Measurements from ENCODE around the gene DHRS12.

Gene DHRS12

DNA sequence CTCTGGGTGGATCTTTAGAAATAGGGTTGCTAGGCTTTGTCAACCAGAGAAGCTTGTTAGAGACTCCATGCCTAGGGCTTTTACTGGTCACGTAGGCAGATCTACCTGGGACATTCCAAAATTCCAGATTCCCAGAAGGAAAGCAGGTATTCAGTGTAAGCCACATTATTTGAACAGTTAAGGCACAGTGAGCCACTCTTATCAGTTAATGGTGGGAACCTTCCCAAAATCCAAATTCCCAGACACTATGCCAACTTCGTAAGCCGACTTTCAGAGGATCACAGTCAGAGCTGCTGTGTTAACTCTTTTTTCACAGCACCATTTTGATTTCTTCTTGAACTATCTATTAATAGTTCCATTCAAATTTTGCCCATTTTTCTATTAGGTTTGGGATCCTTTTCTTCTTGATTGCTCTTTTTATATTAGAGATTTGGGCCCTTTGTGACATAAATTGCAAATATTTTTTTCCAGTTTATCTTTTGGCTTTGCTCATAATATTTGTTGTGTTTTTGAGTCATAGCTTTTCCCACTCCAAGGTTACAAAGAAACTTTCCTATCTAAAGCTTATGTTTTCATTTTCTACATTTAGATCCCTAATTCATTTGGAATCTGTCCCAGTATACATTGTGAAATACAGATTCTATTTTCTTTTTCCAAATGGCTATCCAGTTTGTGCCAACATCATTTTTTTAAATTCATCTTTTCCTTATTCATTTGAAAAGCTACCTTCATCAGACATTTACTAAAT is 77.3 kb downstream of the DHRS12 start:
- no peak for DNase-seq (ENCODE audit: low spot score)

DNA sequence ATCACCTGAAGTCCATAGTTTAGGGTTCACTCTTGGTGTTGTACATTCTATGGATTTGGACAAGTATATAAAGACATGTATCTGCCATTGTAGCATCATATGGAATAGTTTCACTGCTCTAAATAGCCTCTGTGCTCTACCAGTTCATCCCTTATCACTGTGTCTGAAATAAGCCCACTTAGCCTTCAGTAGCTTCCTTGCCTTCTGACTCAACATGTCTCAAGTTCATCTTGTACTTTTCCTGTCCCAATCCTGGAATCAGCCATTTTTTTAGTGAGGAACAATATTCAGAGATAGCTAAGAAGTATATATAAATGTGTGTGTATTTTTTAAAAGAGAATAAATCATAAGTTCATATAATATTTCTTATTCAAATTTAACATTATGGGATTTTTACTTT is 79.2 kb downstream of the DHRS12 start:
- DNase-seq (ENCODE audit: low spot score), result no peak

DNA sequence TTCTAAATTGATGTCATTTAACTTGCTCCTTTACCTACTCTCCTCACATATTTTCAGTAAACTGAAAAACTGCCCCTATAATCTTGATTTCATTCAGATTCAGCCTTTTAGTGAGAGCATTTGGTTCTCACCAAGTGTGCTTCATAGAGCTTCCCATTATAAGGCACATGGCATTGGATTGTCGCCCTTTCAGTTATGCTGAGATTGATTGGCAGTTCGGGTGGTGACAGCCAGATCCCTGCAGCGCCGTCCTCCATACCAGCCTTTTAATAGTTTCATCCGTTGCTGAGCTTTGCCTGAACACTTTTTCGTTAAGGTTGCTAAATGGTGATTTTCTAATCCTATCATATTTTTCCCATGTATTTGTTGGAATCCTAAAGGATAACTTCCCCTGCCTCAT is 80.4 kb downstream of the DHRS12 start:
- DNase-seq (ENCODE audit: low spot score), result no peak

DNA sequence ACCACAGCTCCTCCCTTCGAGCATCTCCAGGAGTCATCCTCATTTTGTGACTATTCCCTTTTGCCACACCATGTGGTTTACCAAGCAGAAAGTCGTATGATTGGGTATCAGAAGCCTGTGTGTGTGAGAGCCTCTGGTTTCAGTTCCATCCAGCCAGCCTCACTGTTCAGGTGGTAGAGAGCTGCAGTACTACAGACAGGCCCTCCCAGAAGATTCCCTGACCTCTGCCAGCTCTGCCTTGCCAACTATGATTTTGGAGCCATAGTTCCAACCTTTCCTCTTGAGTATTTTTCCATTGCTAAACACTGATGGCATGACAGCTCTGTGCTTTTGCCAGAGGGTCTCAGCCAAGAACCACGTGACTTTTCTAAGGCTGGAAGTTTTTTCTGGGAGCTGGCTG is 82.5 kb downstream of the DHRS12 start:
- DNase-seq (ENCODE audit: low spot score), result no peak

DNA sequence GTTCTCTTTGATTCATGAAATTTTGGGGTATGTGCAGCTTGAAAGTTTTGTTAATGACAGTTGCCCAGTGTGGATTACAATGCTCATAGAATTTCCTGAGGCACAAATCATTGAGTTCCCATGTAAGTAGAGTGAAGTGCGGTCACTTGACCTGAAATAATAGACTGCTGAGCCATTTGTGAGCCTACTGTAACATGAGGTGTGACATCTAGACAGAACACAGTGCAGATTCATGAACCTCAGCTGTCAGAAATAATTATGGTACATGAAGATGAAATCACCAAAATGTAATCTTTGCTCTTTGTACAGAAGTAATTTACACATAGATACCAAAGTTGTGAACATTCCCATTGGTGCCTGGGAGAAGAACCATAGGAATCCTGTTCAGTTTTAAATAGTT is 84.6 kb downstream of the DHRS12 start:
- DNase-seq (ENCODE audit: low spot score), result no peak
